ENCODE data around the gene CUX1.

DNA sequence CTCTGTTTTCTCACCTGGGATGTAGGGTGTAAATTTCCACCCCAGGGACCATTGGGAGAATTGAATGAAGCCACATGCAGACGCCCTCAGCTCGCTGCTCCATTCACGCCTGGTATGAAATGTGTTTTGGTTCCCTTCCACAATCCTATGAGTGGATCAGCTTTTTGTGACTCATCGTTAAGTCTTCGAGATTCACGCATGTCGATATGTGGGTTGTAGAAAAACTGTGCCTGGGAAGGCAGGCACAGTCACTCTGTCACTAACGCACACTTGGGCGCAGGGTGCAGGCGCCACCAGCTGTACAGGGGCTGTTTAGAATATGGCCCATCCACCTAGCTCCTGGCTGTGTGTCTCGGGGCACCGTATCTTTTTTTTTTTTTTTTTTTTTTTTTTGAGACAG lies 405.0 kb downstream of the CUX1 start:
- TF ChIP-seq, protein P1, sequence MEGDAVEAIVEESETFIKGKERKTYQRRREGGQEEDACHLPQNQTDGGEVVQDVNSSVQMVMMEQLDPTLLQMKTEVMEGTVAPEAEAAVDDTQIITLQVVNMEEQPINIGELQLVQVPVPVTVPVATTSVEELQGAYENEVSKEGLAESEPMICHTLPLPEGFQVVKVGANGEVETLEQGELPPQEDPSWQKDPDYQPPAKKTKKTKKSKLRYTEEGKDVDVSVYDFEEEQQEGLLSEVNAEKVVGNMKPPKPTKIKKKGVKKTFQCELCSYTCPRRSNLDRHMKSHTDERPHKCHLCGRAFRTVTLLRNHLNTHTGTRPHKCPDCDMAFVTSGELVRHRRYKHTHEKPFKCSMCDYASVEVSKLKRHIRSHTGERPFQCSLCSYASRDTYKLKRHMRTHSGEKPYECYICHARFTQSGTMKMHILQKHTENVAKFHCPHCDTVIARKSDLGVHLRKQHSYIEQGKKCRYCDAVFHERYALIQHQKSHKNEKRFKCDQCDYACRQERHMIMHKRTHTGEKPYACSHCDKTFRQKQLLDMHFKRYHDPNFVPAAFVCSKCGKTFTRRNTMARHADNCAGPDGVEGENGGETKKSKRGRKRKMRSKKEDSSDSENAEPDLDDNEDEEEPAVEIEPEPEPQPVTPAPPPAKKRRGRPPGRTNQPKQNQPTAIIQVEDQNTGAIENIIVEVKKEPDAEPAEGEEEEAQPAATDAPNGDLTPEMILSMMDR (IDR thresholded peaks at IDR 0.05) = no peak
- TF ChIP-seq POLR2AphosphoS5 (IDR thresholded peaks at IDR 0.05) (no peak), EP300 (IDR thresholded peaks at IDR 0.05; ENCODE audit: low read depth) (no peak), POLR2A (IDR thresholded peaks at IDR 0.05) (no peak)
